ENCODE results near the gene APBA2.

Gene APBA2

GRCh38 chr15:28935316-28935715 lies 49.5 kb downstream of the APBA2 start:
- DNase-seq (ENCODE audit: low read depth), result peak; percentile 46

GRCh38 chr15:28936081-28936480 lies 50.3 kb downstream of the APBA2 start:
- no peak for DNase-seq (ENCODE audit: low read depth)

GRCh38 chr15:28936481-28936881 lies 50.7 kb downstream of the APBA2 start:
- no peak for DNase-seq (ENCODE audit: low read depth)

- no peak for DNase-seq (ENCODE audit: low read depth)
Observed at GRCh38 chr15:28937271-28937670, 51.5 kb downstream of the APBA2 start.

- DNase-seq (ENCODE audit: low read depth), result no peak
Observed at GRCh38 chr15:28942046-28942445, 56.3 kb downstream of the APBA2 start.

- DNase-seq (ENCODE audit: low read depth), result no peak
Observed at GRCh38 chr15:28942571-28942970, 56.8 kb downstream of the APBA2 start.

- no peak for DNase-seq (ENCODE audit: low read depth)
Observed at GRCh38 chr15:28943146-28943545, 57.4 kb downstream of the APBA2 start.

GRCh38 chr15:28943611-28944230 lies 57.9 kb downstream of the APBA2 start:
- DNase-seq (ENCODE audit: low read depth), result no peak

GRCh38 chr15:28944286-28944685 lies 58.5 kb downstream of the APBA2 start:
- no peak for DNase-seq (ENCODE audit: low read depth)

GRCh38 chr15:28944696-28945300 lies 59.0 kb downstream of the APBA2 start:
- no peak for DNase-seq (ENCODE audit: low read depth)

GRCh38 chr15:28945626-28946230 lies 60.0 kb downstream of the APBA2 start:
- no peak for DNase-seq (ENCODE audit: low read depth)

GRCh38 chr15:28946803-28947202 lies 61.0 kb downstream of the APBA2 start:
- no peak for DNase-seq (ENCODE audit: low read depth)

GRCh38 chr15:28947221-28947674 lies 61.5 kb downstream of the APBA2 start:
- no peak for DNase-seq (ENCODE audit: low read depth)

GRCh38 chr15:28948036-28948435 lies 62.3 kb downstream of the APBA2 start:
- DNase-seq (ENCODE audit: low read depth), result no peak

- no peak for DNase-seq (ENCODE audit: low read depth)
Observed at GRCh38 chr15:28950916-28951315, 65.1 kb downstream of the APBA2 start.

- DNase-seq (ENCODE audit: low read depth), result no peak
Observed at GRCh38 chr15:28952666-28953491, 67.1 kb downstream of the APBA2 start.

GRCh38 chr15:28953573-28954195 lies 67.9 kb downstream of the APBA2 start:
- no peak for DNase-seq (ENCODE audit: low read depth)

GRCh38 chr15:28954466-28955159 lies 68.8 kb downstream of the APBA2 start:
- no peak for DNase-seq (ENCODE audit: low read depth)

- no peak for DNase-seq (ENCODE audit: low read depth)
Observed at GRCh38 chr15:28955160-28955992, 69.6 kb downstream of the APBA2 start.

- no peak for DNase-seq (ENCODE audit: low read depth)
Observed at GRCh38 chr15:28955993-28956421, 70.2 kb downstream of the APBA2 start.

GRCh38 chr15:28956491-28956890 lies 70.7 kb downstream of the APBA2 start:
- no peak for DNase-seq (ENCODE audit: low read depth)

Measured in activated gamma-delta T cell treated with anti-CD3 and anti-CD28 coated beads, Interleukin-2, amount 50 U/mL, for 16 hours (primary cell).